ENCODE data around the gene RNGTT. TPM values are rescaled to one million over a fixed set of nuclear protein-coding genes. Genes with fewer than 3 reads are reported as not detected.

RNGTT gene
- total RNA-seq, 1 donor from 2014 or later, result 13.4 TPM

DNA sequence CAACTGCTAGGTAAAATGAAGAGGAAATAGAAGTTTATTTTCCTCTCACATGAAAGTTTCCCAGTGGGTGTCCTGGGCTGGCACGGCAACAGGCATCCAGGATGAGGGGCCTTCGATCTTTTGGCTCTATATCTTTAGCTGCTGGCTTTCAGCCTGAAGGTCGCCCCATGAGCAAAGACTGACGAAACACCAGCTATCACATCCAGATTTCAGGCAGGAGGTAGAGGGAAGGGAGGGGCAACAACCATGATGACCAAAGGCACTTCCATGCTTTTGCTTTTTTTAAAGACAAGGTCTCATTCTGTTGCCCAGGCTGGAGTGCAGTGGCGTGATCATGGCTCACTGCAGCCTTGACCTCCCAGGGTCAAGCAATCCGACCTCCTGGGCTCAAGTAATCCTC, 387.9 kb downstream of the RNGTT start:
- Mint-ChIP-seq H3K9me3 (no peaks in the 10 kb centered on the region), H3K4me1 (ENCODE audit: unreplicated experiment) (no peaks in the 10 kb centered on the region), H3K36me3 (no peaks in the 10 kb centered on the region), H3K27me3 (peaks cover 4% of the 10 kb centered on the region), H3K27ac (no peak overlapping the region), H3K4me3 (no peak overlapping the region)
- TF ChIP-seq CTCF (conservative IDR thresholded peaks at IDR 0.05), result no peak
- DNase-seq (ENCODE audit: extremely low spot score, unreplicated experiment), result no peak

DNA sequence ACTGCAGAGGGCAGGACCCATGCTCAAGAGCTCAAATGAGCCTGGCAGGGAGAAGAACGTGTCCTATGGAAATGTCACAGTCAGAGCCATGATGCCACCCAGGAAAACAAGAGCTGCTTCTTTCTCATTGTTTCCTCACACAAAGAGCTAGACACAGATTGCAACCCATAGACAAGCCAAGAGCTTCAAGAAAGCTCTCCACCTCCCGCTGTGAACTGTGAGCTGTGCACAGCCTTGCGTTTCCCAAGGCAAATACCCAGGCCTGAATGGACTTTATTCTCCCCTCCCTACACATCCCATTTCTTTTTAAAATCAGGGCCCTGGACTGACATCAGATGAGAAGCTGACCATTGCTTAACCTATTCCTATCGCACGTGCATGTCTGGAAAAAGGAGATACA, 388.8 kb downstream of the RNGTT start:
- TF ChIP-seq CTCF (conservative IDR thresholded peaks at IDR 0.05), result no peak
- H3K4me3 Mint-ChIP-seq, result no peak overlapping the region
- H3K27me3 Mint-ChIP-seq, result peaks cover 4% of the 10 kb centered on the region
- H3K9me3 Mint-ChIP-seq, result no peaks in the 10 kb centered on the region
- H3K36me3 Mint-ChIP-seq, result no peaks in the 10 kb centered on the region
- no peaks in the 10 kb centered on the region for H3K4me1 Mint-ChIP-seq (ENCODE audit: unreplicated experiment)
- no peak overlapping the region for H3K27ac Mint-ChIP-seq
- no peak for DNase-seq (ENCODE audit: extremely low spot score, unreplicated experiment)

GRCh38 chr6:88574031-88574430, 389.4 kb downstream of the RNGTT start:
- TF ChIP-seq CTCF (conservative IDR thresholded peaks at IDR 0.05), result no peak
- Mint-ChIP-seq H3K4me1 (ENCODE audit: unreplicated experiment) (no peaks in the 10 kb centered on the region), H3K27me3 (peaks cover 4% of the 10 kb centered on the region), H3K4me3 (no peak overlapping the region), H3K36me3 (no peaks in the 10 kb centered on the region), H3K9me3 (peaks cover 4% of the 10 kb centered on the region), H3K27ac (no peak overlapping the region)
- no peak for DNase-seq (ENCODE audit: extremely low spot score, unreplicated experiment)

DNA sequence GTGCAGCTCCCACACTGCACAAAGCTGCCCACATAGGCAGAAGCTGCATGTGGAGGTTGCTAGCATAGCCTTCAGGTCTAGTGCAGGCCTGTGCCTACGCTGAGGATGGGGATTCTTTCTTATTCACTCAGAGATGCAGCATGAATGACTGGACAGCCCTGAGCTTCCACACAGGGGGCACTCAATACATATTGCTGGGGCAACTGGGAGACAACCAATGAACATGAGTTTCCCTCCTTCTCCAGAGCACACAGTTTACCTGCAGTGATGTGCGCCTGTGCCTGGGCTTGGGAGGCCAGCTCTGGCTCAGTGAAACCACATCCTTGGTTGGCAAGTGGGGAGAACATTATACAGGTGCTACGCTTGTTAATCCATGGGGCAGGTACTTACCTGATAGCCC, 389.9 kb downstream of the RNGTT start:
- Mint-ChIP-seq H3K4me1 (ENCODE audit: unreplicated experiment) (no peaks in the 10 kb centered on the region), H3K4me3 (no peak overlapping the region), H3K36me3 (no peaks in the 10 kb centered on the region), H3K9me3 (peaks cover 6% of the 10 kb centered on the region), H3K27ac (no peak overlapping the region), H3K27me3 (peaks cover 4% of the 10 kb centered on the region)
- no peak for TF ChIP-seq CTCF (conservative IDR thresholded peaks at IDR 0.05)
- no peak for DNase-seq (ENCODE audit: extremely low spot score, unreplicated experiment)

- peaks cover 6% of the 10 kb centered on the region for H3K9me3 Mint-ChIP-seq
- no peak for TF ChIP-seq CTCF (conservative IDR thresholded peaks at IDR 0.05)
- no peak for DNase-seq (ENCODE audit: extremely low spot score, unreplicated experiment)
- no peaks in the 10 kb centered on the region for H3K36me3 Mint-ChIP-seq
- peaks cover 7% of the 10 kb centered on the region for H3K27me3 Mint-ChIP-seq
- no peaks in the 10 kb centered on the region for H3K4me1 Mint-ChIP-seq (ENCODE audit: unreplicated experiment)
- no peak overlapping the region for H3K4me3 Mint-ChIP-seq
- H3K27ac Mint-ChIP-seq, result no peak overlapping the region
Measured at GRCh38 chr6:88572449-88573139, 390.8 kb downstream of the RNGTT start.

All from type B pancreatic cell (in vitro differentiated cells).